OCI-LY3 (cell line): ENCODE measurements around the gene ASCL2.

Experiments used
- EZH2phosphoT487 ChIP-seq: fragments of 200-600 bp; shearing (Covaris generic); IDR thresholded peaks from 2 replicates; pipeline ENCODE4 v1.6.1; 2018; ENCODE audit warnings: antibody characterized with exemption, mixed run types, low read depth
- TF ChIP-seq, protein P1 (sequence below): fragments of 200-600, 300-600 bp; sonication (generic); IDR thresholded peaks from 2 replicates; pipeline ENCODE4 v1.5.1; 2014; ENCODE audit warnings: antibody characterized with exemption, low read length, low read depth

GRCh38 chr11:2265396-2265795, 5.0 kb downstream of the ASCL2 start:
- TF ChIP-seq, protein P1, sequence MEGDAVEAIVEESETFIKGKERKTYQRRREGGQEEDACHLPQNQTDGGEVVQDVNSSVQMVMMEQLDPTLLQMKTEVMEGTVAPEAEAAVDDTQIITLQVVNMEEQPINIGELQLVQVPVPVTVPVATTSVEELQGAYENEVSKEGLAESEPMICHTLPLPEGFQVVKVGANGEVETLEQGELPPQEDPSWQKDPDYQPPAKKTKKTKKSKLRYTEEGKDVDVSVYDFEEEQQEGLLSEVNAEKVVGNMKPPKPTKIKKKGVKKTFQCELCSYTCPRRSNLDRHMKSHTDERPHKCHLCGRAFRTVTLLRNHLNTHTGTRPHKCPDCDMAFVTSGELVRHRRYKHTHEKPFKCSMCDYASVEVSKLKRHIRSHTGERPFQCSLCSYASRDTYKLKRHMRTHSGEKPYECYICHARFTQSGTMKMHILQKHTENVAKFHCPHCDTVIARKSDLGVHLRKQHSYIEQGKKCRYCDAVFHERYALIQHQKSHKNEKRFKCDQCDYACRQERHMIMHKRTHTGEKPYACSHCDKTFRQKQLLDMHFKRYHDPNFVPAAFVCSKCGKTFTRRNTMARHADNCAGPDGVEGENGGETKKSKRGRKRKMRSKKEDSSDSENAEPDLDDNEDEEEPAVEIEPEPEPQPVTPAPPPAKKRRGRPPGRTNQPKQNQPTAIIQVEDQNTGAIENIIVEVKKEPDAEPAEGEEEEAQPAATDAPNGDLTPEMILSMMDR: no peak
- TF ChIP-seq EZH2phosphoT487: no peak
